ENCODE data around the gene DISC1.
"Not testable (repeated sequence)": the region's sequence is repeated elsewhere in the genome, so short reads cannot be mapped to it uniquely, and the experiment has no call there.

The DISC1 gene

GRCh38 chr1:231636157-231636556 is 9.6 kb downstream of the DISC1 start:
- DNase-seq (ENCODE audit: low read depth, low spot score): no peak

GRCh38 chr1:231636922-231637321 is 10.3 kb downstream of the DISC1 start:
- DNase-seq (ENCODE audit: low read depth, low spot score): not testable (repeated sequence)

- DNase-seq (ENCODE audit: low read depth, low spot score): no peak
Observed at GRCh38 chr1:231638647-231639046, 12.1 kb downstream of the DISC1 start.

- DNase-seq (ENCODE audit: low read depth, low spot score): no peak
Observed at GRCh38 chr1:231639819-231640218, 13.2 kb downstream of the DISC1 start.

- not testable (repeated sequence) for DNase-seq (ENCODE audit: low read depth, low spot score)
Observed at GRCh38 chr1:231641444-231641843, 14.9 kb downstream of the DISC1 start.

GRCh38 chr1:231642061-231642460 is 15.5 kb downstream of the DISC1 start:
- not testable (repeated sequence) for DNase-seq (ENCODE audit: low read depth, low spot score)

- DNase-seq (ENCODE audit: low read depth, low spot score): no peak
Observed at GRCh38 chr1:231642618-231643017, 16.0 kb downstream of the DISC1 start.

DNA sequence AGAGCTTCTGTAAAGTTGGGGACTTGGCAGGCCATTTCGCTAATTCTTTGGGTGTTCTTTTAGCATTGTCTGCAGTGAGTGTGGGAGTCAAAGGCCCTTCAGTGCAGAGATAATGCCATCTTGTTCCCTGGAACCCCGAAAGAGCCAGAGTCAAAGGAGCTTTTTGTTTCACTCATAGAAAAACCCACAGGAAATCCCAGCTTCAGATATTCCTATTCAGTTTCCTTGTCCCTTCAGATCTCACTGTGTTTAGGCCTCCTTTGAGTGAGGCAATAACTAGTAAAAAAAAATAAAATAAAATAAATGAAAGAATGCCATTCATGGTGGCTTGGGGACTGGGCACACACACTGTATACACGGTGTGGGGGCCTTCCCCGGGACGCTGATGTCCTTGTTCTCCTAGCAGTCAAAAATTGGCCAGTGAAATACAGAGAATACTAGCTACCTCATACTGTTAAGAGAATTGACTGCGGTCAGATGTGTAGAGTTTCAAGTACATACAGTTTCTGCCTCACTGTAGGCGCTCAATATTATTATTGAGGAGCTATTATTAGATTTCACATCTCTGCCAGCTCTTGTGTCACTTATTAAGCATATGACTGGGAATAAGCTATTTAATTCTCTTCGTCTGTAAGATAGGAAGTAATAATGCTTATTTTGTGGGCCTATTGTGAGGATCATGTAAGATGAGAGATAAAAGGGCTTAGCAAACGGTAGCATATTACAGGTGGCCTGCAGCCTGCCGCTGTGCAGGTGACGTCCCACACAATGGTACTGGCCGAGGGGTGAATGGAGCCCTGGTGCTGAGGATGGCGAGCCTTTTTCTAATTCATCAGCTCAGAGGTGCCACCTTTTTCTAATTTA is 16.7 kb downstream of the DISC1 start:
- no peak for DNase-seq (ENCODE audit: low read depth, low spot score)

- no peak for DNase-seq (ENCODE audit: low read depth, low spot score)
Observed at GRCh38 chr1:231643935-231644237, 17.3 kb downstream of the DISC1 start.

- not testable (repeated sequence) for DNase-seq (ENCODE audit: low read depth, low spot score)
Observed at GRCh38 chr1:231645634-231646033, 19.0 kb downstream of the DISC1 start.

- DNase-seq (ENCODE audit: low read depth, low spot score): not testable (repeated sequence)
Observed at GRCh38 chr1:231646165-231646564, 19.6 kb downstream of the DISC1 start.

DNA sequence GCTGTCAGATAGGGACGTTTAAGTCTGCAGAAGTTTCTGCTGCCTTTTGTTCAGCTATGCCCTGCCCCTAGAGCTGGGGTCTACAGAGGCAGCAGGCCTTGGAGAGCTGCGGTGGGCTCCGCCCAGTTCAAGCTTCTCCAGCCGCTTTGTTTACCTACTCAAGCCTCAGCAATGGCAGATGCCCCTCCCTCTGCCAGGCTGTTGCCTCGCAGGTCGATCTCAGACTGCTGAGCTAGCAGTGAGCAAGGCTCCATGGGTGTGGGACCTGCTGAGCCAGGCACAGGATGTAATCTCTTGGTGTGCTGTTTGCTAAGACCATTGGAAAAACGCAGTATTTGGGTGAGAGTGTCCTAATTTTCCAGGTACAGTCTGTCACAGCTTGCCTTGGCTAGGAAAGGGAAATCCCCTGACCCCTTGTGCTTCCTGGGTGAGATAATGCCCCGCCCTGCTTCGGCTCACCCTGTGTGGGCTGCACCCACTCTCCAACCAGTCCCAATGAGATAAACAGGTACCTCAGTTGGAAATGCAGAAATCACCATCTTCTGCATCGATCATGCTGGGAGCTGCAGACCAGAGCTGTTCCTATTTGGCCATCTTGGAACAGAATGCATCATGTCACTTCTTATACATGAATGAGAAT is 25.2 kb downstream of the DISC1 start:
- not testable (repeated sequence) for DNase-seq (ENCODE audit: low read depth, low spot score)

DNA sequence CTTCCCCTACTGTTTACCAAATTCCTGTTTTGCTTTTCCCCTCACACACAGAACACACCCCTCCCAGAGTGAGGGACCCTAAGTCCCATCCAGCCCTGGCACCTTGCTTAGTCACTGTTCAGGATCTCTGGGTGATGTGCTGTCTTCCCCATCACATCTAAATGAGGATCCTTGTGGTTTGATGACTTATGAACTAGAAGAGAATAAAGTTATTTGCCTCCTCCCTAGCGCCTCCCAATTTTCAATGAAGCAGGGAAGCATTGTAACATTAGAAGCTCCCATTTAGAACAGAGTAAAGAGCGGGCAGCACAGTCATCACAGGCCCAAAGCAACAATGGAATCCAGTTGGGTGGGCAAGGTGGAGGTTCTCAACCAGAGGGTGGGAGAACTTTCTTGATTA is 27.0 kb downstream of the DISC1 start:
- DNase-seq (ENCODE audit: low read depth, low spot score): no peak

DNA sequence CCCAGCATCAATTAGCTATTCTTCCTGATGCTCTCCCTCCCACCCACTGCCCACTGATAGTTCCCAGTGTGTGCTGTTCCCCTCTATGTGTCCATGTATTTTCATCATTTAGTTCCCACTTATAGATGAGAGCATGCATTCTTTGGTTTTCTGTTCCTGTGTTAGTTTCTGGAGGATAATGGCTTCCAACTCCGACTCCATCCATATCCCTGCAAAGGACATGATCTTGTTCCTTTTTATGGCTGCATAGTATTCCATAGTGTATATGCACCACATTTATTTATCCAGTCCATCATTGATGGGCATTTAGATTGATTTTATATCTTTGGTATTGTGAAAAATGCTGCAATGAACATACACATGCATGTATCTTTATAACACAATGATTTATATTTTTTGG is 30.2 kb downstream of the DISC1 start:
- no peak for DNase-seq (ENCODE audit: low read depth, low spot score)

DNA sequence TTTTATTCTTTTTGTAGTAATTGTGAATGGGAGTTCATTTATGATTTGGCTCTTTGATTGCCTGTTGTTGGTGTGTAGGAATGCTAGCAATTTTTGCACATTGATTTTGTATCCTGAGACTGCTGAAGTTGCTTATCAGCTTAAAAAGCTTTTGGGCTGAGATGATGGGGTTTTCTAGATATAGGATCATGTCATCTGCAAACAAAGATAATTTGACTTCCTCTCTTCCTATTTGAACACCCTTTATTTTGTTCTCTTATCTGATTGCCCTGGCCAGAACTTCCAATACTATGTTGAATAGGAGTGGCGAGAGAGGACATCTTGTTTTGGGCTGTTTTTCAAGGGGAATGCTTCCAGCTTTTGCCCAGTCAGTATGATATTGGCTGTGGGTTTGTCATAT is 31.6 kb downstream of the DISC1 start:
- not testable (repeated sequence) for DNase-seq (ENCODE audit: low read depth, low spot score)

GRCh38 chr1:231660198-231660597 is 33.6 kb downstream of the DISC1 start:
- DNase-seq (ENCODE audit: low read depth, low spot score): no peak

DNA sequence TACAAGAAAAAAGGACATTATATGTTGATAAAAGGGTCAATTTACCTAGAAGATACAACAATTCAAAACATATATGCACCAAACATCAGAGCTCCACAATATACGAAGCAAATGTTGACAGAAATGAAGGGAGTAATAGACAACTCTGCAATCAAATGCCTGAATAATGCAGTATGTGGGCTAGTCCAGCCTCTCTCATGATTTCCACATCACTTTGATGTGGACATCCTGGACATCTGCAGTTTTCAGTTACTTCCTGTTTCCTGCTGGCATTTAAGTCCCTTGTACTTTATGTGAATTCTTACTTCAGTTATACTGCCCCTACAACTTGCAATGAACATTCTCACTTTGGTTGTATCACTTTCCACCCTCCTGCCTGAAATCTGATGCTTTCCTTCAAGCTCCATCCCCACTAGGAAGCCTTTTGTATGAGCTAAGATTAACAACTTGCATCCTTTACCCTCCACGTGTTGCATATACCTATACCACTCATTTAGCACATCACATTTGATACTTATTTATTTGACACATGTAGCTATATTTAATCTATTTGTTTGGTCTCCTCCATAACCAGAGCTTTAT is 36.7 kb downstream of the DISC1 start:
- DNase-seq (ENCODE audit: low read depth, low spot score): no peak

- no peak for DNase-seq (ENCODE audit: low read depth, low spot score)
Observed at GRCh38 chr1:231665101-231665500, 38.5 kb downstream of the DISC1 start.

DNA sequence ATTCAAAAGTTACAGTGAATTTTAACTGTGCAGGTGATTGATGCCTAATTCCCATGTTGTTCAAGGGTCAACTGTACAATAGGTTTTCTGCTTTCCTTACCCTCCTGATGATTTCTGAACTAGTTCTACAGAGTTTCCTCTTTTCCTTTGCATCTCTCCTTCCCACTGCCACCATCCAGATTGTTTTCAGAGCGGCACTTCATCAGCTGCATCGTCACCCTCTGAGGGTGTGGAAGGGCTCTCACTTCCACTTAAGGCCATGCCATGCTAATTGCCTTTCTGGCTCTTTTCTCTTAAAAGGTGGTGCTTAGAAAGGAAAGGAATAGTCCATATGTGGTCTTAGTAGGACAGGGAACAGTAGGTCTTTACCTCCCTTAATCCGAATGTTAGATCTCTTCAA is 39.1 kb downstream of the DISC1 start:
- no peak for DNase-seq (ENCODE audit: low read depth, low spot score)

- no peak for DNase-seq (ENCODE audit: low read depth, low spot score)
Observed at GRCh38 chr1:231666220-231666936, 39.8 kb downstream of the DISC1 start.

DNA sequence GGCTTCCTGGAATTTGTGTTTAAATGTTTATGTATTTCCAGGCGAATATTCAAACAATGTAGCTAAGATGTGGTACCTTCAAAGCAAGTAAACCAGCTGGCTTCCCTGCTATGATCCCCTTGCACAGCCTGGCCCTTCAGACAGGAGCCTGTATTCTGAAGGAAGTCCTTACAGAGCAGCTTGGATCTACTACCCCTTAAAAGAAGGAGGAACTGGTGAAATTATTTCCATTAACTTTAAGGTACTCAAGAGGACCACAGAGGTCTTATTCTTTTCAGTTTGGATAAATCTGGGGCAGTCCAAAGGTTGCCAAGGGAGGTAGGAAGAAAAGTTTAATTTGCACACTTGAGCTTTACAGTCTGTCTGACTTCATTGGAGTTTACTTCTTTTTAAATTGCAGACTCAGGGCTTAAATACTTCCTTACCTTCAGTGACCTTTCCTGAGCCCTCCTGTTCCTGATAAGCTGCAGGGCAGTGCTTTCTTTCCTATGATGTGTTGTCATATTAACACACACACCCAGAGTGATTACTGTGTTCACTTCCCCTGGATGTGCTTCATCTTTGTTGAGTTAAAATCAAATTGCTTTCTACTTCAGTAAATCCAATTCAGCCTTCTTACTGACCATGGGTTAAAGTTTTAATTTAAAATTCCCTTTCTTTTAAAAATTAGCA is 40.5 kb downstream of the DISC1 start:
- no peak for DNase-seq (ENCODE audit: low read depth, low spot score)

Data from brain pericyte (primary cell).